PFSK-1 (cell line): ENCODE data around the gene FRMD8.

Source experiments
- FOXP2 ChIP-seq: optimal IDR thresholded peaks from 2 replicates; pipeline ENCODE3; 2011; ENCODE audit warnings: borderline replicate concordance, control low read depth, inconsistent platforms; ENCODE audit not compliant: insufficient read depth; ENCODE audit errors: extremely low read length, extremely low read depth
- POLR2AphosphoS5 ChIP-seq: IDR thresholded peaks from 2 replicates; pipeline ENCODE4 v1.6.1; 2012; ENCODE audit warnings: low read depth, mild to moderate bottlenecking, control low read depth, low read length, moderate library complexity
- SIN3A ChIP-seq: IDR thresholded peaks from 2 replicates; pipeline ENCODE4 v1.6.1; 2012; ENCODE audit warnings: mild to moderate bottlenecking, low read length, moderate library complexity, borderline replicate concordance; ENCODE audit not compliant: insufficient read depth
- TAF1 ChIP-seq: IDR thresholded peaks from 2 replicates; pipeline ENCODE4 v1.6.1; 2012; ENCODE audit warnings: low read length, control low read depth, borderline replicate concordance; ENCODE audit not compliant: insufficient read depth
- TF ChIP-seq, protein P1 (sequence below), 2 experiments: IDR thresholded peaks; 2 replicates each; pipeline versions ENCODE4 v1.6.1 to v1.8.0; 2011 to 2012; ENCODE audit warnings: low read depth in 2 of 2, low read length in 2 of 2, control low read depth in 1 of 2, inconsistent platforms in 1 of 2, mild to moderate bottlenecking in 1 of 2, moderate library complexity in 1 of 2; ENCODE audit not compliant: insufficient read depth in 1 of 2

Gene FRMD8

GRCh38 chr11:65404638-65405339 is 18.4 kb downstream of the FRMD8 start:
- TF ChIP-seq, protein P1, sequence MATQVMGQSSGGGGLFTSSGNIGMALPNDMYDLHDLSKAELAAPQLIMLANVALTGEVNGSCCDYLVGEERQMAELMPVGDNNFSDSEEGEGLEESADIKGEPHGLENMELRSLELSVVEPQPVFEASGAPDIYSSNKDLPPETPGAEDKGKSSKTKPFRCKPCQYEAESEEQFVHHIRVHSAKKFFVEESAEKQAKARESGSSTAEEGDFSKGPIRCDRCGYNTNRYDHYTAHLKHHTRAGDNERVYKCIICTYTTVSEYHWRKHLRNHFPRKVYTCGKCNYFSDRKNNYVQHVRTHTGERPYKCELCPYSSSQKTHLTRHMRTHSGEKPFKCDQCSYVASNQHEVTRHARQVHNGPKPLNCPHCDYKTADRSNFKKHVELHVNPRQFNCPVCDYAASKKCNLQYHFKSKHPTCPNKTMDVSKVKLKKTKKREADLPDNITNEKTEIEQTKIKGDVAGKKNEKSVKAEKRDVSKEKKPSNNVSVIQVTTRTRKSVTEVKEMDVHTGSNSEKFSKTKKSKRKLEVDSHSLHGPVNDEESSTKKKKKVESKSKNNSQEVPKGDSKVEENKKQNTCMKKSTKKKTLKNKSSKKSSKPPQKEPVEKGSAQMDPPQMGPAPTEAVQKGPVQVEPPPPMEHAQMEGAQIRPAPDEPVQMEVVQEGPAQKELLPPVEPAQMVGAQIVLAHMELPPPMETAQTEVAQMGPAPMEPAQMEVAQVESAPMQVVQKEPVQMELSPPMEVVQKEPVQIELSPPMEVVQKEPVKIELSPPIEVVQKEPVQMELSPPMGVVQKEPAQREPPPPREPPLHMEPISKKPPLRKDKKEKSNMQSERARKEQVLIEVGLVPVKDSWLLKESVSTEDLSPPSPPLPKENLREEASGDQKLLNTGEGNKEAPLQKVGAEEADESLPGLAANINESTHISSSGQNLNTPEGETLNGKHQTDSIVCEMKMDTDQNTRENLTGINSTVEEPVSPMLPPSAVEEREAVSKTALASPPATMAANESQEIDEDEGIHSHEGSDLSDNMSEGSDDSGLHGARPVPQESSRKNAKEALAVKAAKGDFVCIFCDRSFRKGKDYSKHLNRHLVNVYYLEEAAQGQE (IDR thresholded peaks at IDR 0.05; ENCODE audit: insufficient read depth in 1 of 2, low read depth in 2 of 2, low read length in 2 of 2), result no peak
- TF ChIP-seq POLR2AphosphoS5 (no peak), SIN3A (no peak), FOXP2 (no peak), TAF1 (no peak)

- TF ChIP-seq FOXP2 (no peak), TAF1 (no peak)
Measured at GRCh38 chr11:65410936-65411680, 24.7 kb downstream of the FRMD8 start.

GRCh38 chr11:65411681-65412070 is 25.2 kb downstream of the FRMD8 start:
- TF ChIP-seq, protein P1 (IDR thresholded peaks at IDR 0.05; ENCODE audit: insufficient read depth in 1 of 2, low read depth in 2 of 2, low read length in 2 of 2), result no peak
- no peak for TF ChIP-seq TAF1
- TF ChIP-seq FOXP2, result no peak
- TF ChIP-seq SIN3A, result no peak
- TF ChIP-seq POLR2AphosphoS5, result no peak

- no peak for TF ChIP-seq POLR2AphosphoS5
Measured at GRCh38 chr11:65412271-65413076, 26.0 kb downstream of the FRMD8 start.

DNA sequence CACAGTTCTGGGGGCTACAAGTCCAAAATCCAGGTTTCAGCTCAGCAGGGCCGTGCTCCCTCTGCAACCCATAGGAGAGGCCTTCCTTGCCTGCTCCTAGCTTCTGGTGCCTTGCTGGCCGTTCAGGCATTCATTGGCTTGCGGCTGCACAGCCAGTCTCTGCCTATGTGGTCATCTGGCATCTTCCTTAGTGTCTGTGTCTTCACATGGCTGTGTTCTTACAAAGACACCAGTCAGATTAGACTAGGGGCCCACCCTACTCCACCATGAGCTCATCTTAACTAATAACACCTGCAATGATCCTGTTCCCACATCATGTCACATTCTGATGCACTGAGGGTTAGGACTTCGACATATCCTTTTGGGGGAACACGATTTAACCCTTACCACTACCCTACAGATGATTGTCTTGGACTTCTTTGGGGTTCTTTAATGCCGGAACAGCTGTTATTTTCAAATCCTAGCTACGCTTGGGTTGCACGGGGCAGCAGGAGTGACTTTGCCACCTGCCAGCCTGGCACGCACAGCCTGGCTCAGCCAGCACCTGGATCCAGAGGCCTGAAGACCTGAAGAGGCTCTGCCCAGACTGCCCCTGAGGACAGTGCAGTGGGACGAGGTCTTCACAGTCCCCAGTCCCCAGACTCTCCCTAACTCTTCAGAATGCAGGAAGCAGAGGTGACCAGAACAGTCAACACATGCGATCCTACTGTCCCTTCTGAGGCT is 28.5 kb downstream of the FRMD8 start:
- TF ChIP-seq FOXP2 (no peak), SIN3A (no peak), TAF1 (no peak), POLR2AphosphoS5 (no peak; the same call in 1 of the 2 replicates)
- TF ChIP-seq, protein P1 (IDR thresholded peaks at IDR 0.05; ENCODE audit: insufficient read depth in 1 of 2, low read depth in 2 of 2, low read length in 2 of 2), result no peak
